Measurements from ENCODE around the gene RDH11.

RDH11 gene

DNA sequence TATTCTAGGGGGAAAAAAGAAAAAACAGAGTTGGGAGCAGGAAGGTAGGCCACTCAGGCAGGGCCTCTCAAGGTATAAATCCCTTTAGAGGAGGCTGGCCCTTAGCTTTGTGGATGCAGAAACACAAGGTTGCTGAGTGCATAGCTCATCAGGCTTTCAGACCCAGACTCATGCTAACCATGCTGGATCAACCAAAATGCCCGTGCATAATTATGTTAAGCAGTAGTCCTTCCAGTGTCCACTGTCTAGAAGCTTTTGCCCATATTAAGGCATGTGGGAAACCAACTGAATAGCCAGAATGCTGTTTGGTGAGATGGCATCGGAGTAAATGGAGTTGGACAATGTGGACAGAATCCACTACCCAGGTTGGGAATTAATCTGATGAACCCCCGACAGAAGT is 56.9 kb downstream of the RDH11 start:
- DNase-seq (ENCODE audit: low spot score) = no peak
- Histone ChIP-seq H3K27ac (no peak overlapping the region), H3K4me3 (no peak overlapping the region)
- TF ChIP-seq, protein P1, sequence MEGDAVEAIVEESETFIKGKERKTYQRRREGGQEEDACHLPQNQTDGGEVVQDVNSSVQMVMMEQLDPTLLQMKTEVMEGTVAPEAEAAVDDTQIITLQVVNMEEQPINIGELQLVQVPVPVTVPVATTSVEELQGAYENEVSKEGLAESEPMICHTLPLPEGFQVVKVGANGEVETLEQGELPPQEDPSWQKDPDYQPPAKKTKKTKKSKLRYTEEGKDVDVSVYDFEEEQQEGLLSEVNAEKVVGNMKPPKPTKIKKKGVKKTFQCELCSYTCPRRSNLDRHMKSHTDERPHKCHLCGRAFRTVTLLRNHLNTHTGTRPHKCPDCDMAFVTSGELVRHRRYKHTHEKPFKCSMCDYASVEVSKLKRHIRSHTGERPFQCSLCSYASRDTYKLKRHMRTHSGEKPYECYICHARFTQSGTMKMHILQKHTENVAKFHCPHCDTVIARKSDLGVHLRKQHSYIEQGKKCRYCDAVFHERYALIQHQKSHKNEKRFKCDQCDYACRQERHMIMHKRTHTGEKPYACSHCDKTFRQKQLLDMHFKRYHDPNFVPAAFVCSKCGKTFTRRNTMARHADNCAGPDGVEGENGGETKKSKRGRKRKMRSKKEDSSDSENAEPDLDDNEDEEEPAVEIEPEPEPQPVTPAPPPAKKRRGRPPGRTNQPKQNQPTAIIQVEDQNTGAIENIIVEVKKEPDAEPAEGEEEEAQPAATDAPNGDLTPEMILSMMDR (IDR thresholded peaks at IDR 0.05) = no peak

- DNase-seq (ENCODE audit: low spot score) = no peak
- Histone ChIP-seq H3K27ac (no peak overlapping the region), H3K4me3 (no peak overlapping the region)
- TF ChIP-seq, protein P1 (IDR thresholded peaks at IDR 0.05) = no peak
These were observed 59.1 kb downstream of the RDH11 start for GRCh38 chr14:67636361-67636919.

DNA sequence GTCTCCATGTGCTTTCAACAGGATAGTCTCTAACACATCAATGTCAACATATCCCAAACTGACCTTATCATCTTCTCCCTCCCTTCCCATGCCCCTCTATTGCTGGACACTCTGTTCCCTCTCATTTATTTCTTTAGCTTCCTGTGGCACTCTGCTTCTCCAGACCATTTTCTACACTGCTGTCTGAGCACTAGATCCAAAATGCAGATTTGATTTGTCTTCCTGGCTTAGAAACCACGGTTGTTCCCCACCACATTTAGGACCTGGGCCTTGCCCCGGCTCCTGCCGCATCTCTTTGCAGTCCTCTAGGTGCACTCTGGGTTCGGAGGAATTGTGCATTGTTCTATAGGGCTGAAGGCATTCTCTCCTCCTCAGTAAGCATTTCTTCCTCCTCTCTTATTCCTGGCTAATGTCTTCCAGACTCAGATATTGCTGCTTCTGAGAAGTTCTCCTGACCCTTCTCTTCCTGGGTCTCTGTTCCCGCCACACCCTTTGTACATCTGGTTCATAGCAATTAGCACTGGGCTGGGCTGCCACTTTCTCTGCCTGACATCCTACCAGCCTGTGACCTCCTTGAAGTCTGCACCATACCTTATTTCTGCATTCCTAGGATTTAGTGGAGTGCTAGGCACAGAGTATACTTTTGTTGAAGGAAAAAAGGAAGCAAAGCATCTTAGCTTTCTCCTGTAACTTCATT is 62.0 kb downstream of the RDH11 start:
- no peak overlapping the region for H3K27ac ChIP-seq
- no peak for DNase-seq (ENCODE audit: low spot score)
- H3K4me3 ChIP-seq = no peak overlapping the region
- TF ChIP-seq, protein P1 (IDR thresholded peaks at IDR 0.05) = no peak

GRCh38 chr14:67630938-67631337 is 64.6 kb downstream of the RDH11 start:
- no peak overlapping the region for H3K27ac ChIP-seq
- TF ChIP-seq, protein P1 (IDR thresholded peaks at IDR 0.05) = no peak
- DNase-seq (ENCODE audit: low spot score) = no peak
- H3K4me3 ChIP-seq = no peak overlapping the region

DNA sequence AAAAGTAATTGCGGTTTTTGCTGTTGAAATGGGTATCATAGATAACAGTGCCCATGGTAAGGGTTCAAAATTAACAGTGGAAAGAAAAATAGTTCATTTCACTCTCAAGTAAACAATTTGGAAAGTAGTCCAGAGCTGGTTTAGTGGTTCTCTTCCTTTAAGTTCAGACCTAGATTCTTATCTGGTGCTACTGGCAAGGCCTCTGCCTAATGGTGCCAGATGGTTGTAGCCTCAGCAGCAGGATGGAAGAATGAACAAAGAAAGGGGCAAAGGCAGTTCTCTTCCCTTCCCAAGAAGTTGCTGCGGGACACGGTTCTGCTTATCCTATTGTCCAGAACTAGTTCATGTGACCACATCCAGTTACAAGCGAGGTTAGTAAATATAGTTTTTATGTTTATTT is 65.4 kb downstream of the RDH11 start:
- no peak overlapping the region for H3K4me3 ChIP-seq
- TF ChIP-seq, protein P1 (IDR thresholded peaks at IDR 0.05) = no peak
- H3K27ac ChIP-seq = no peak overlapping the region
- no peak for DNase-seq (ENCODE audit: low spot score)

- no peak overlapping the region for H3K27ac ChIP-seq
- DNase-seq (ENCODE audit: low spot score) = no peak
- no peak overlapping the region for H3K4me3 ChIP-seq
- TF ChIP-seq, protein P1 (IDR thresholded peaks at IDR 0.05) = no peak
These were observed 68.0 kb downstream of the RDH11 start for GRCh38 chr14:67627519-67627918.

All from coronary artery (tissue), 2 donors.